ENCODE results near the gene SLCO1C1.

- TF ChIP-seq PATZ1 (tag by site-specific recombination; IDR thresholded peaks at IDR 0.05) (no peak), TCF7L2 (IDR thresholded peaks at IDR 0.05; ENCODE audit: borderline replicate concordance, low read depth, low read length) (no peak), BCL11A (tag by site-specific recombination; IDR thresholded peaks at IDR 0.05; ENCODE audit: low read depth) (no peak), ZNF350 (tag by site-specific recombination; IDR thresholded peaks at IDR 0.05) (no peak), ZNF23 (tag by site-specific recombination; IDR thresholded peaks at IDR 0.05; ENCODE audit: borderline replicate concordance) (no peak), TSHZ1 (tag by site-specific recombination; IDR thresholded peaks at IDR 0.05; ENCODE audit: borderline replicate concordance) (no peak), YY1 (tag by site-specific recombination; IDR thresholded peaks at IDR 0.05) (no peak), ZNF513 (tag by site-specific recombination; IDR thresholded peaks at IDR 0.05) (no peak), ZNF324 (tag by site-specific recombination; IDR thresholded peaks at IDR 0.05) (no peak), ZNF404 (tag by site-specific recombination; IDR thresholded peaks at IDR 0.05) (no peak), PRDM4 (tag by site-specific recombination; IDR thresholded peaks at IDR 0.05) (no peak), ZNF623 (tag by site-specific recombination; IDR thresholded peaks at IDR 0.05) (no peak)
Observed at GRCh38 chr12:20801035-20801434, 105.9 kb downstream of the SLCO1C1 start.
